Measurements from ENCODE around the gene BCL7C.

BCL7C gene

GRCh38 chr16:30839523-30840227 lies 54.2 kb downstream of the BCL7C start:
- Histone ChIP-seq H3K4me2 (no peak overlapping the region), H3K36me3 (peaks cover 0 to 3% (median 0%) of the 10 kb centered on the region in 11 experiments; a peak in 6 of 22 replicates), H3K4me3 (no peak overlapping the region), H3K27ac (no peak overlapping the region), H4K20me1 (no peaks in the 10 kb centered on the region), H3K9me3 (replicated peaks in 1 of 11) (peaks cover 0 to 2% (median 0%) of the 10 kb centered on the region in 11 experiments; a peak in 3 of 22 replicates), H3K9ac (no peak overlapping the region), H3K27me3 (no peaks in the 10 kb centered on the region), H3K4me1 (peaks cover 0 to 10% (median 2%) of the 10 kb centered on the region in 10 experiments; a peak in 6 of 20 replicates)
- TF ChIP-seq Cebpa-rat (IDR thresholded peaks at IDR 0.05), result no peak

- Histone ChIP-seq H3K9ac (no peak overlapping the region), H3K9me3 (replicated peaks in 1 of 11) (peaks cover 0 to 9% (median 0%) of the 10 kb centered on the region in 11 experiments; a peak in 4 of 22 replicates), H3K4me1 (peaks cover 0 to 10% (median 0%) of the 10 kb centered on the region in 10 experiments; a peak in 2 of 20 replicates), H3K36me3 (peaks cover 0 to 10% (median 2%) of the 10 kb centered on the region in 11 experiments; a peak in 9 of 22 replicates), H4K20me1 (no peaks in the 10 kb centered on the region), H3K4me3 (no peak overlapping the region), H3K27ac (no peak overlapping the region), H3K4me2 (no peak overlapping the region), H3K27me3 (no peaks in the 10 kb centered on the region)
- TF ChIP-seq Cebpa-rat (IDR thresholded peaks at IDR 0.05), result no peak
These were observed 54.9 kb downstream of the BCL7C start for GRCh38 chr16:30838876-30839471.

GRCh38 chr16:30837904-30838303 lies 56.0 kb downstream of the BCL7C start:
- Histone ChIP-seq H4K20me1 (no peaks in the 10 kb centered on the region), H3K27ac (no peak overlapping the region), H3K9ac (no peak overlapping the region), H3K36me3 (peaks cover 0 to 14% (median 5%) of the 10 kb centered on the region in 11 experiments; a peak in 9 of 22 replicates), H3K27me3 (no peaks in the 10 kb centered on the region), H3K4me3 (no peak overlapping the region), H3K4me2 (no peak overlapping the region), H3K4me1 (peaks cover 0 to 10% (median 0%) of the 10 kb centered on the region in 10 experiments; a peak in 2 of 20 replicates), H3K9me3 (replicated peaks in 1 of 11) (peaks cover 0 to 10% (median 0%) of the 10 kb centered on the region in 11 experiments; a peak in 4 of 22 replicates)
- TF ChIP-seq Cebpa-rat (IDR thresholded peaks at IDR 0.05), result no peak
